Activated CD4-positive, alpha-beta T cell treated with anti-CD3 and anti-CD28 coated beads for 4 hours (primary cell): ENCODE data around the gene MBD3.
"Not testable (repeated sequence)": the region's sequence is repeated elsewhere in the genome, so short reads cannot be mapped to it uniquely, and the experiment has no call there.

Experiments used
- DNase-seq, 2 donors: peaks; one replicate each; pipeline ENCODE4 v3.0.0-alpha.2; 2020

Gene MBD3

GRCh38 chr19:1592755-1593500, at the start of gene MBD3:
Gene MBD3 (minus strand): TSS chr19:1592865. CDS start chr19:1592631, 234 bp downstream.
- DNase-seq = peak; percentile 85 to 86

GRCh38 chr19:1640893-1641448, 48.3 kb upstream of the MBD3 start:
- not testable (repeated sequence) for DNase-seq

- no peak for DNase-seq
Observed at GRCh38 chr19:1636325-1637236, 43.9 kb upstream of the MBD3 start.

GRCh38 chr19:1634938-1635243, 42.2 kb upstream of the MBD3 start:
- no peak for DNase-seq

- DNase-seq = no peak
Observed at GRCh38 chr19:1634242-1634937, 41.7 kb upstream of the MBD3 start.

- no peak for DNase-seq
Observed at GRCh38 chr19:1633269-1633826, 40.7 kb upstream of the MBD3 start.

- DNase-seq = no peak
Observed at GRCh38 chr19:1632462-1633268, 40.0 kb upstream of the MBD3 start.

GRCh38 chr19:1631557-1632100, 39.0 kb upstream of the MBD3 start:
- DNase-seq = no peak

GRCh38 chr19:1630811-1631210, 38.1 kb upstream of the MBD3 start:
- DNase-seq = no peak

- DNase-seq = no peak
Observed at GRCh38 chr19:1630012-1630411, 37.3 kb upstream of the MBD3 start.

- DNase-seq = no peak
Observed at GRCh38 chr19:1629256-1629808, 36.7 kb upstream of the MBD3 start.

GRCh38 chr19:1627194-1627593, 34.5 kb upstream of the MBD3 start:
- DNase-seq = no peak

GRCh38 chr19:1626417-1627010, 33.8 kb upstream of the MBD3 start:
- no peak for DNase-seq

- DNase-seq = peak; percentile 36 to 53
Observed at GRCh38 chr19:1624458-1624857, 31.8 kb upstream of the MBD3 start.

- DNase-seq = no peak
Observed at GRCh38 chr19:1622541-1622940, 29.9 kb upstream of the MBD3 start.

- DNase-seq = no peak
Observed at GRCh38 chr19:1622007-1622406, 29.3 kb upstream of the MBD3 start.

- no peak for DNase-seq
Observed at GRCh38 chr19:1621574-1621973, 28.9 kb upstream of the MBD3 start.

- DNase-seq = no peak
Observed at GRCh38 chr19:1621021-1621420, 28.4 kb upstream of the MBD3 start.

- DNase-seq = no peak
Observed at GRCh38 chr19:1620502-1620901, 27.8 kb upstream of the MBD3 start.

- DNase-seq = no peak
Observed at GRCh38 chr19:1619703-1620102, 27.0 kb upstream of the MBD3 start.

- DNase-seq = no peak
Observed at GRCh38 chr19:1619094-1619439, 26.4 kb upstream of the MBD3 start.
